ENCODE results near the gene TBXAS1.

DNA sequence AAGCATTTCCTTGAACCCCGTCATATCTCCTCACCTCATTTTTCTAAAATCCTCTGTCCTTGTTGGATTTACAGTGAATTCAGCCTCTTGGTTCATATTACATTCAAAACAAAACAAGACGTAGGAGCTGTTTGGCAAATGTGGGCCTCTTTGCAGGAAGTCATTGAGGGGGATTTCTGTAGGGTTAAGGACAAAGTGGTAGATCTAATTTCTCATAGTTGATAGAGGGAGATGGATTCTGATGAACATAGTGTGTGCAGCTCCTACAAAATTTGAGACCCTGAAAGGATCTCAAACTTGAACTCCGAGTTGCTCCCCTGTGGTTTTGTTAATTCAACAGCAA, 682 bp downstream of the TBXAS1 start:
- TF ChIP-seq EP300 (IDR thresholded peaks at IDR 0.05): no peak
- no peak for TF ChIP-seq POLR2A (IDR thresholded peaks at IDR 0.05)
- TF ChIP-seq, protein P1, sequence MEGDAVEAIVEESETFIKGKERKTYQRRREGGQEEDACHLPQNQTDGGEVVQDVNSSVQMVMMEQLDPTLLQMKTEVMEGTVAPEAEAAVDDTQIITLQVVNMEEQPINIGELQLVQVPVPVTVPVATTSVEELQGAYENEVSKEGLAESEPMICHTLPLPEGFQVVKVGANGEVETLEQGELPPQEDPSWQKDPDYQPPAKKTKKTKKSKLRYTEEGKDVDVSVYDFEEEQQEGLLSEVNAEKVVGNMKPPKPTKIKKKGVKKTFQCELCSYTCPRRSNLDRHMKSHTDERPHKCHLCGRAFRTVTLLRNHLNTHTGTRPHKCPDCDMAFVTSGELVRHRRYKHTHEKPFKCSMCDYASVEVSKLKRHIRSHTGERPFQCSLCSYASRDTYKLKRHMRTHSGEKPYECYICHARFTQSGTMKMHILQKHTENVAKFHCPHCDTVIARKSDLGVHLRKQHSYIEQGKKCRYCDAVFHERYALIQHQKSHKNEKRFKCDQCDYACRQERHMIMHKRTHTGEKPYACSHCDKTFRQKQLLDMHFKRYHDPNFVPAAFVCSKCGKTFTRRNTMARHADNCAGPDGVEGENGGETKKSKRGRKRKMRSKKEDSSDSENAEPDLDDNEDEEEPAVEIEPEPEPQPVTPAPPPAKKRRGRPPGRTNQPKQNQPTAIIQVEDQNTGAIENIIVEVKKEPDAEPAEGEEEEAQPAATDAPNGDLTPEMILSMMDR (IDR thresholded peaks at IDR 0.05): no peak
- no peak for TF ChIP-seq POLR2AphosphoS5 (IDR thresholded peaks at IDR 0.05)
